GM21367 (cell line): ENCODE data around the gene C1orf21.
A peak's percentile ranks its signal among the peaks of the same experiment; 100 is the strongest.
"Not testable (repeated sequence)": the region's sequence is repeated elsewhere in the genome, so short reads cannot be mapped to it uniquely, and the experiment has no call there.

Experiments used
- ATAC-seq: cut with Tn5 transposase; IDR thresholded peaks from one replicate; pipeline ENCODE4 v1.9.1; 2021; ENCODE audit not compliant: unreplicated experiment

C1orf21 gene, protein sequence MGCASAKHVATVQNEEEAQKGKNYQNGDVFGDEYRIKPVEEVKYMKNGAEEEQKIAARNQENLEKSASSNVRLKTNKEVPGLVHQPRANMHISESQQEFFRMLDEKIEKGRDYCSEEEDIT

DNA sequence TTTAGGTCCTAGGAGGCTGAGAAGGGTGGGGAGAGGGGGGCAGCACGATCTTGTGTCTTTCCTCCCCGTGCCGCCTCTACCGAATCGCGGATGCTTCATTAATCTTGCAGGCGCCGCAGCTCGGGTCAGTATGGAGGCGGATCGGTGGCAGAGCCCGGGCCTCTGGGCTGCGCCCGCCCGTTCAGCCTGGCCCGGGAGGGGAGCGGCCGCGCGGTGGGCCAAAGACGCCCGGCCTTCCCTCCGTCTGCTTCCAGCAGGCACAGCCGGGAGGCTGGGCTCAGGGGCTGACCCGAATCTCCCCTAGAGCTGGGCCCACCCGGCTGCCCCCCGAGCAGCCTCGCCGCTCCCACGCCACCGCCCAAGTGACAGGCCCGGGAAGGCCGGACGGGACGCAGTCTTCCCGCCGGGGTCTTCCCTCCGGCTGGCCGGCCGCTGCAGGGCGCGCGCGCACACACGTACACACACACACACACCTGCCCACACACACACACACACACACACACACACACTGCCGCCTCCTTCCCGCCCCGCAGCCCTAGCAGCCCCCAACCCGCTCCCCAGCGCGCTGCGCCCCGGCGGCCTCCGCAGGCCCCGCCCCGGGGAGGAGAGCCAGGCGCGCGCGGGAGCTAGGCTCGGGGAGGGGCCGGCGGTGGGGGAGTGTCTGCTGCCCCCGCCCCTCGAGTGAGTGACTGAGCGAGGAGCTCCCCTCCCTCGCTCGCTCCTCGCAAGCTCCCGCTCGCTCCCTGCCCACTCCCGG is at the start of gene C1orf21:
Gene C1orf21 (plus strand): TSS at position 718 of the 757 bp plus-strand sequence. CDS start 90,481 bp downstream, outside the sequence.
- ATAC-seq: peak; percentile 86

DNA sequence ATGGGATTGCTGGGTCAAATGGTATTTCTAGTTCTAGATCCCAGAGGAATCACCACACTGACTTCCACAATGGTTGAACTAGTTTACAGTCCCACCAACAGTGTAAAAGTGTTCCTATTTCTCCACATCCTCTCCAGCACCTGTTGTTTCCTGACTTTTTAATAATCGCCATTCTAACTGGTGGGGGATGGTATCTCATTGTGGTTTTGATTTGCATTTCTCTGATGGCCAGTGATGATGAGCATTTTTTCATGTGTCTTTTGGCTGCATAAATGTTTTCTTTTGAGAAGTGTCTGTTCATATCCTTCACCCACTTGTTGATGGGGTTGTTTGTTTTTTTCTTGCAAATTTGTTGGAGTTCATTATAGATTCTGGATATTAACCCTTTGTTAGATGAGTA is 49.0 kb upstream of the C1orf21 start:
- ATAC-seq: not testable (repeated sequence)

DNA sequence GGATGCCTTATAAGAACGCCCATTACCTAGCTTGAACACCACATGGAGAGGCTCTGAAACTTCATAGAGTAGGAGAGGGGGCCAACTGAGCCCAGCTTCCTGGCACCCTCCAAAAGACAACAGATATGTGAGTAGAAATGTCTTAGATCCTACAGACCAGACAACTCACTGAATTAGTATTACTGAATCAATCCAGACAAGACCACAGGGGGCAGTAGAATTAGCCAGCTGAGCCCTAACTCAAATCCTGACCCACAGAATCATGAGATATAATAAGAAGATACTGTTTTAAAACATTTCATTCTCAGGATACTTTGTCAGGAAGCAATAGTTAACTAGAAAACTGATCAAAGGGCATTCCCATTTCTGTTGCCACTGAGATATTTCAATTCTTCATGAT is 45.8 kb upstream of the C1orf21 start:
- ATAC-seq: no peak

DNA sequence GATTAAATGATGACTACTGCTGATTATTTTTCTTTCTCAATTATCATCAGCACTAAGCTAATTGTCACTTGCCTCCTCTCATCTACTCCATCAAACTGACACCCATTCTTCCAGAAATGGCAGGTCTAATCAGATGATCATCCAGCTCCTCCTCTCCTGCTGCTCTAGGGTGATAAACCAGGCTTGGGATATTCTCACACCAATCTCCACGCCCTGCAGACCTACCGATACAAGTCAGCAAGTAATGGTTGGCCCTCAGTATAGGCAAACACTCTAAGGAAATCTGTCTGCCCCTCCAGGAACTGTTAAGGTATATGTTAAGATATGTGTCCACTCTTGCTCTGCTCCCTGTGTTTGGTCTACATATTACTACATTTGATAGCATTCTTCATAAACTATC is 36.3 kb upstream of the C1orf21 start:
- ATAC-seq: no peak

DNA sequence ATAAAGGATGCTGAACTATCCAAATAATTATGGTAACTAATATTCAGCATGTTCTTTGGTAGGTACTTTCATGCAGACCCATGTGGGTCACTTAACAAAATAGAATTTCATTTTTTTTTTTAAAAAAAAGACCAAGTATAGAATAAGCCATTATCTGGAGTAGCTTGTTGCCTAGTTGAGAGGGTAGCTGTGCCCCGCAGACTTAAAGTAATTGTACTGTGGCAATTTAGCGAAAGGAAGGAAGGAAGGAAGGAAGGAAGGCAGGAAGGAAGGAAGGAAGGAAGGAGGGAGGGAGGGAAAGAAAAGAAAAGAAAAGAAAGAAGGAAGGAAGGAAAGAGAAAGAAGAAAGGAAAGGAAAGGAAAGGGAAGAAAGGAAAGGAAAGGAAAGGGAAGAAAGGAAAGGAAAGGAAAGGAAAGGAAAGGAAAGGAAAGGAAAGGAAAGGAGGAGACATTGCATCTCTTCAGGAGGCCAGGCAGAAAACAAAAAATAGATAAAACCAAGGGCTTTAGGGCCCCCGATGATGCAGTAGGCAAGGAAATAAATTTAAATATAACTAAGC is 35.3 kb upstream of the C1orf21 start:
- no peak for ATAC-seq

DNA sequence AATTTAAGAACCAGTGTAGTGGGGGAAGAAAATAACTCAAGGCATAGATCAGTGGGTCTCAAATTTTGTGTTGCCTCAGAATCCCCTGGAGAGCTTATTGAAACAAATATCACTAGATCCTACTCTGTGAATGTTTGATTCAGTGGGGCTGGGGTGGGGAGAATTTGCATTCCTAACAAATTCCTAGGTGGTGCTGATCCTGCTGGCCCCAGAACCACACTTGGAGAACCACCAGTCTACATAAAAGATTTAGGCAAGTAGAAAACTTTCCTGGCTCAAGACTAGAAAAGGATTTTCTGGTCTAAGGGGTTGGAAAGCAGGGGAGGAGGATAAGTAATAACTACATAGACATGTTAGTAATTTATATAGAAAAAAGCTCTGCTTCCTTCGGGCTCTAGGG is 34.1 kb upstream of the C1orf21 start:
- no peak for ATAC-seq

DNA sequence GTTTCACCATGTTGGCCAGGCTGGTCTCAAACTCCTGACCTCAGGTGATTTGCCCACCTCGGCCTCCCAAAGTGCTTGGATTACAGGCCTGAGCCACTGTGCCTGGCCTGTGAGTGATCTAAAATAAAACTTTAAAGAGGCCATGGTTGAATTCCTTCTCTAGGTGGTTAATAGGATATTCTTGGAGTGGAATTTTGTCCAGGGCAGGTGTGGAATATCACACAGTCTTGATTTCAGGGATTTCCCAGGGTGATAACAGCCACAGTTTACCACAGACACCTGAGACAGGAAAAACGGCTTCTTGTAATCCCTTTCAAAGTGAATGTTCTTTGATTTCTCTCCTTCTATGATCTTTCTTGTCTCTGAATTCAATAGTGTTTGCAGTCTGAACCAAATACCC is 32.1 kb upstream of the C1orf21 start:
- no peak for ATAC-seq

DNA sequence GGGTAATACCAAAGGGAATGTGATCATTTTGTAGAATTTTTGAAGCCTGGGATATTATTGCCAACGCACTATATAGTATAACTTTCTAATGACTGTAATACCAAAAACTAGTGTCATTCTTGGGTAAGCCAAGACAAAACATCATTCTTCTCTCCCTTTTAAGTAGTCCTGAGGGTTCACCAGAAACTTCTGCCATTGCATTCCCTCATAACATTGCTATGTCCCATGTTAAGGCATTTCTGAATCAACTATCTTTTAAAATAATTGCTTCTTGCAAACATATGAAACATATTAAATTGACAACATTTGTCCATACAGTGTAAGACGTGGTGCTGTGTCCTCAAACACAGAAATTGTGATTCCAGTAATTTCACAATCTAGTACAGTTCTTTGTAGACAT is 29.9 kb upstream of the C1orf21 start:
- no peak for ATAC-seq

DNA sequence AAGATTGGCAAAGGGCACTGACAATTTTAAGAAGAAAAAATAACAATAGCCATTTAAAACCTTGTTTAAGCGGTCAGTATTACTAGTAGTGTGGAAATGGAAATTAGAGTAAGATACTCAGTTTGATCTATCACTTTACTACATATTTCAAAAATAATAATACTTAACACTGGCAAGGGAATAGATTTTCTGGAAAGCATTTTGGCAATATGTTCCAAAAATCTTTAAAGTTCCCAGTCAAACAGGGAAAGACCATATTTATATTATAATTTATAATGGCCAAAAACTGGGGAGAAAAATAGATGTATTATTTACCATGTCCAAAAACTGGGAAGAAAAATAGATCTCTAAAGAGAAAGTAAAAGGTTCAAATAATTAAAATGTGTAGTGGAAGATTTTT is 28.6 kb upstream of the C1orf21 start:
- ATAC-seq: no peak

DNA sequence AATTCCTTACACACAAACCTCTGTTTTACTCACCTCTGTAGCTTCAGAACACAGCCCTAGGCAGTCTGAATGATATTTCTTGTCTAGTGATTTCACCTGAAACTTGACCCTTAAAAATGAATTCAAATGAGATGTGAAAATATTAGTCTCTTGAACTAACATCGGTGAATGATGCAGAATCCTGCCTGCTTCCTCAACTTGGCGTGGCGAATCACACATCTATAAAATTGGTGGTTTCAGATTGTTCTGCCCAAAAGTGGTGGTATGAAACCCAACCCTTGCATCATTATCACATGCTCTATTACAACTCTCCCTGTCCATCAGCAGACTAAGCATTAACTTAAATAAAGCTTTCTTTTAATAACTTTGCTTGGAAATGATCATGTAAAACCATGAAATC is 26.9 kb upstream of the C1orf21 start:
- ATAC-seq: no peak

DNA sequence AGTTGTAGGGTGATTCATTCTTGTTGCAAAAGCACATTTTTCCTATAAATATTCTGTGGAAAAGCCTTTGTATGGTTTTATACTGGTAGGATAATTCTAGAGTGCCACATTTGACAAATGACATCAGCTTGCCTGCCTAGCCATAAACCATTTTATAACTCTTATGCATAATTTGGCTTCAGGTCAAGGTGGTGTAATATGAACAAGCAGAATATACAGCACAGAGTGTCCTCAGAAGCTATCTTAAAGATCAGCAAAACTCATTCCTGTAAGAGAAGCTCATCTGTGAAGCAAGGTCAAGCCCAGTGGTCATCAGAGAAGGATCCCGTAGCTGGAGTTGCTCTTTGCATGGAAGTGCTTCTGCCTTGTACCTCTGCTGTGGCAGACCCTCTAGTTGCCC is 24.0 kb upstream of the C1orf21 start:
- no peak for ATAC-seq

DNA sequence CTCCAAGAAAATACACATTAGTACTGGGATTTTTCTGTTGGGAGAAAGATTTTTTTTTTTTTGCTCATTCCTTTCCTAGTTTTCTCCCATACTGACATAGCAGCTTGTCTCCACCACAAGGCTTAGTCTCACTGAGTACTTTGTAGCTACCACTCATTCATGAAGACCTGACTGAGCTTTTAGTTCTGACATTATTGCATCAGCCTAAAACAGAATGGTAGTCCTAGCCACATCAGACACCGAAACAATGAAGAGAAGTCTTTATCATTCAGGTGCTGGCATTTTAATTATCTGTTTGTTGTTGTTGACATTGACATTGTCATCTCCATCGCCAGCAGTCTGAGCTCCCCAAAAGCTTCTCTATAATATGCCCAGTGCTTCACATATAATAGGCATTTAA is 21.1 kb upstream of the C1orf21 start:
- ATAC-seq: no peak

DNA sequence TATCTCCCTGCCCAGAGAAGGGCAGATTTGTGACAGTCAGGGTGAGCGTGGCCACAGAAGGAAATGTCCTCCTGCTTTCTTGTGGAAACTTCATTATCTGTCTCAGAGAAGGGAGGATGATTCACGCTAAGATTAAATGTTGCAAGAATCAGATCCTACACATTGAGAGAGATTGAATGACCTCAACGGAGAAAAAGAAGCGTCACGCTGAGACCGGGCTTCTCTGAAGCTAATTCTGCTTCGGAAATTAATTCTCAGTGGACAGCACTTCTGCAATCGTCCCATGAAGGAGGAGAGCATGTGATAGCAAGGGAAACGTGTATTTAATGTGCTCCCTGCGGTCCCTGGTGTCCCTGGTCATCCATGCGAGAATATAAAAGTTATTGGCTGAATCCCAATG is 19.8 kb upstream of the C1orf21 start:
- no peak for ATAC-seq

DNA sequence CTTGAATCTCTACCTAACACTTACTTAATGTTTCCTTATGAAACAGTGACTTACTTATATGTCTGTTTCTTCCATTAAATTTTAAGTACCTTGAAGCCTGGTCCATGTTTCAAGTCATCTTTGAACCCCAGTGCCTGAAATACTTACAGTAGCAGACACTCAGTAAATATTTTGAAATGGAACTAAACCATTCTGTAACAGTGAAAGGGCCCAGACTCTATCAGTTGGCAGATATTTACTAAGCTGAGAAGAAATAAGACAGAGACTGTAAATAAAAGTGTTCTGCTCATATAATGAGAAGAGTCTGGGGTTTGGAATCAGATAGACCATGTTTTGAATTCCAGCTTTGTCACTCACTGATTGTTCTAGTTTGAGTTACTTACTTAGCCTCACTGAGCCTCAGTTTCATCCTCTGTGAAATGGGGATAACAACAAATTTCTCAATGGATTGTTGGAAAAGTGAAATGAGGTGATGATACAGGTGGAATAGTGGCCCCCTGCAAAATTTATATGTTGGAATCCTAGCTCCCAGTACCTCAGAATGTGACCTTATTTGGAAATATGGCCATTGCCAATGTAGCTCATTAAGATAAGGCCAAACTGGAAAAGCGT is 19.3 kb upstream of the C1orf21 start:
- ATAC-seq: no peak

DNA sequence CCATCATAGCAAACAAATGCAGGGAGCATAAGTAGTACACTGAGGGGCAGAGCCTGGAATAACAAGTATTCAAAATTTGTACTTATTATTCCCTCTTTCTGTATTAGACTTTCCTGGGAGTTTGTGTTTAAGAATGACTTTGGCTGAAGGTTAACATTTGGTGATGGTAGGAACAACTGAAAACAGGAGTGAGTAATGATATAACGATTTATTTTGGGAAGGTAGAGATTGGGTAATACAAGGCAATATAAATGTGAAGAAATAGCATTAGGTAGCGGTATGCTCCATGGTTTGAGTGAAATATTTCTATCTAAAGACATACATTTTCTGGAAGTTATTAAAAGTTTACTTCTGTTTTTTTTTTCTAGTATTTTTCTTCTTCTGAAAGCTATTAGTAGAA is 18.5 kb upstream of the C1orf21 start:
- no peak for ATAC-seq

DNA sequence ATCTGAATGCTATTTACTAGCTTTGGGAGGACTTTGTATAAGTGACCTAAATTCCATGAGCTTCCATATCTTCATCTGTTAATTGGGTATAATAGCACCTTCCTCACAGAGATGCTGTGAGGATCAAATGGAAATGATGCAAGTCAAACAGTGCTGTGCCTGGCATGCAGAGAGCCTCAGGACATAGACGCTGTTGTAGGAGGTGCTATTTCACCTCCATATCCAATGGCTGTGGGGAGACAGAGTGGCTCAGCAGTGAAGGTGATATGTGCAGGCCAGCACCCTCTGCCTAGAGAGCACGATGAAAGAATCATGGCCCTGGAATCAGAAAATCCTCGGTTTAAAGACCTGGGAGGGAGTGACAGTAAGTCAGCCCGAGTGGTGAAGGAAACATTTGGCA is 16.0 kb upstream of the C1orf21 start:
- ATAC-seq: no peak

DNA sequence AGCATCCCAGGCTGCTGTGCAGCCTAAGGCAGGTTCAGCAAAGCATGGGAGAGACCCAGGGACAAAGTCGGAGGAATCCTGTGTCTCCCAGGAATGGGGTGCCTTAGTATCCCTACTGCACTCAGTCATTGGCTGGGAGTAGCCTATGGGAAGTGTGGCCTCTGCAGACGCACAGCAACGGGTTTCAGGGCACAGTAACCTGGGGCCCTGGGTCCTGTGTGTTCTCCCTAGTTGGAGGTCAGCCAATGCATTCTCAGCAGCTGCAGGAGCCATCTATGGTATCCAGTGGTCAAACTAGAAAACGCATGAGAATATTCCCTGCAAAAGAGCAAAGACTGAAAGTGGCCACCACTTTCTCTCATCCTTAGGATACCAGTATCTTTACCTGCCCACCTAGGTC is 13.7 kb upstream of the C1orf21 start:
- no peak for ATAC-seq

DNA sequence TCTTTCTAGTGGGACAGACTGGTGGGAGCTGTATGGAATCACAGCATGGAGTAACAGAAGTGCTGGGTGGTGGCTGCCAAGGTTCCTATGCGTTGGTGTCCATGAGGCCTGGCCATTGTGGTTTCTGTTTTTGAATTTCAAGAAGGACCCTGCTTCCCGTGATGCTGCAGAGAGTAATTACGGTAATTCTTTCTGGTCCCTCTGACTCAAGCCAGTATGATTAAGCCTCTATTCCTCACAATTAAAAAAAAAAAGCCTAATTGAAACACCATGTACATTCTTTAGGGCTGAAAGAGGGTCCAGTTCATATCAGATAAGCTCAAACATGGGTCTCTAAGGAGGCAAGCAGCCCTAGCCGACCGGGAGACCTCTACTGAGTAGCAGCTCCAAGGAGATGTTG is 10.5 kb upstream of the C1orf21 start:
- no peak for ATAC-seq

DNA sequence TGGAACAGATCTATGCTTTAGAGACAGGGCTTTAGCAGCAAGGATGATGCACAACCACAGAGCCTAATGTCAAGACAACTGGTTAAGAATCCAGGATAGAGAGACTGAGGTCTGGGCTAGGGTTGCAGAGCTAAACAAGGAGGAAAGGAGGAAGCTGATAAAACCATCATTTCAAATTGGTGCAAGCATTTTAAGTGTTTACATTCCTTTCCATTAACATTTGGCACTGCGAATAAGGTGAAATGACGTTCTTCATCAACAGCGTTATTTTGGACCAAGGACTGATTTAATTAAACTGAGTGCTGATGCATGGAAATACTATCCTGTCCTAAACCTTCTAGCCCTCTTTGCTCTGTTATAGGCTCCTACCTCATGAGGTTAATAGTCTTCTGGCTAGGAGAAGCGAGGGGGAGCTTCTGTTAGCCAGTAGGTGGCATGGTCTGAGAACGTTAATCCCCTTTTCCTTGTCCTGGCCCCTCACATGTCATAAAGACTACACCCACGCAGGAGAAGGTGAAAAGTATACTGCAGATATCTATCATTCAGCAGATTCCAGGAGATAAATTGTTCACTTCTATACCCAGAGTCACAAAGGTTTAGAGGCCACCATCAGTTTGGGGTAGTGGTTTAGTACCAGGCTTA is 7.6 kb upstream of the C1orf21 start:
- ATAC-seq: no peak

DNA sequence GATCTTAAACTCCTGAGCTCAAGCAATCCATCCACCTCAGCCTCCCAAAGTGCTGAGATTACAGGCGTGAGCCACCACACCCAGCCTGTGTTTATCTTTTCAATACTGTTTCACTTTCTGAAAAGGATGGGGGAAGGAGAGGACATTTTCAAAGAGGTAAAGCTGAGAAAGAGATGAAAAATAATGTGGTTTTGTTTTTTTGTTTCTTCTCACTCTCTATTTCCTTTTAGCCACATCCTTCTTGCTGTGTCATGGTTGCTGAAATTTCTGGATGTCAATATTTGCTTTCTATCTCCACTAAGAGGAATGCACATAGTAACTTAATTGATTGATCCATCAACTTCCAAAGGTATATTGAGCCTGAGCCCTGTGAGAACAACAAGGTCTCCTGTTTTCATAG is 6.4 kb upstream of the C1orf21 start:
- ATAC-seq: no peak

DNA sequence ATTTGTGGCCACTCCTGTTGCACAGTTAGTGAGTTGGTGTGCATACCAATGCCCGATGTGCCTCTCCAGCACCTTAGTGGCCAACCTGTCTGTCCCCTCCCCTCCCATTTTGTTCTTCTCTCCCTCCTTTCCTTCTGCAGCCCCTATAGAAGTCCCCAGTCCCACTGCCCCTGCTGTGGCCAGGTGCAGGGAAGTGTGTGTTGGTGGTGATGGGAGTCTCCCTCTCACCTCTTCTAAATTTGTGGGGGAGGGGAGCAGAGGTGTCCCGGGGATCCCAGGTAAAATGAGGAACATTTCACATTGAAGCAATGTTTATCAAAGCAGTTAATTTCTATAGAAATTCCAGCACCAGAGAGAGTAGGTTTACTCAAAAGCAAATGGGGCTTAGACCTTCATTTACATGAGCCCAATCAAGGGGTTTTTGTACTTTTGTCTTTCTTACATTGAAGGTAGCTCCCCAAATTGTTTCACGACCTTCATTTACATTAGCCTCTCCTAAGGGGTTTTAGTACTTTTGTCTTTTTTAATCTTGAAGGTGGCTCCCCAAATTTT is 3.0 kb upstream of the C1orf21 start:
- no peak for ATAC-seq
